Measurements from ENCODE around the gene FNBP1.

The FNBP1 gene

GRCh38 chr9:129889941-129890717, 152.9 kb downstream of the FNBP1 start:
- no peak for DNase-seq (ENCODE audit: low spot score)

- DNase-seq (ENCODE audit: low spot score), result no peak
Measured at GRCh38 chr9:129889122-129889940, 153.7 kb downstream of the FNBP1 start.

DNA sequence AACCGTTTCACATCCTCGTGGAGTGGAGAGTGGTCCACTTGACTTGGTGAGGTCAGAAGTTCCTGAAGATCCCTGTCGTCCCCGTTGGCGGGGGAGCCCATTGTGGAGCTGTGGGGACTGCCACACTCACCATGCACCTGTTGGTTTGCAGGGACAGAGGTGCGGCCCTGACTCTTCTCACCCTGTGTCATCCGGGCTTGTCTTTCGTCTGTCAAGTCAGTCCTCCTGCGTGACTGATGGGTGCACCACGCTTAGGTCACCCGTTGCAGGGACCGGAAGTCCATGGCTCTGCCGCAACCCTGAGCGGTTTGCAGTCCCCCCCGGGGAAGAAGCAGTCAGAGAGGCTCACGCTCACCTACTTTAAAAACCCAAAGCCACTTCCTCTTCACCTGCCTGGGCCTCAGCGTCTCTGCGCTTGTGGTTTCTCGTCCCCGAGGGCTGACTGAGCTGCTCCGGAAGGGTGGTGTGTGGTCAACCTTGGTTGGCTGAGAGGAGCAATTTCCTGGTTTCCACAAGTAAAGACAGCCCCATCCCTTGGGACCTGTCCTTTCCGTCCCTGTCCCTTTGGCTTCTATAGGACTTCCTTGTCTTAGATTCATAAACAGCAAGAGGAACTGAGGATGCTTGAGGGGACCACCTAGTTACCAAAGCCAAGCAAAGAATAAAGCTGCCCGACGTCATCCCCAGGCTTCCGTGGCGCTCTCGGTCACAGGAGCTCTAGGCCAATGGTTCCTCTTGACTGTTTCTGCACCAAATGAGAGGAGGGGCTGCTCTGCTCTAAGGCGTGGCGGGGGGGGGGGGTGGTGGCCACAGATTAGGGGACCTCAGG, 154.5 kb downstream of the FNBP1 start:
- no peak for DNase-seq (ENCODE audit: low spot score)

GRCh38 chr9:129887334-129888292, 155.4 kb downstream of the FNBP1 start:
- no peak for DNase-seq (ENCODE audit: low spot score)

DNA sequence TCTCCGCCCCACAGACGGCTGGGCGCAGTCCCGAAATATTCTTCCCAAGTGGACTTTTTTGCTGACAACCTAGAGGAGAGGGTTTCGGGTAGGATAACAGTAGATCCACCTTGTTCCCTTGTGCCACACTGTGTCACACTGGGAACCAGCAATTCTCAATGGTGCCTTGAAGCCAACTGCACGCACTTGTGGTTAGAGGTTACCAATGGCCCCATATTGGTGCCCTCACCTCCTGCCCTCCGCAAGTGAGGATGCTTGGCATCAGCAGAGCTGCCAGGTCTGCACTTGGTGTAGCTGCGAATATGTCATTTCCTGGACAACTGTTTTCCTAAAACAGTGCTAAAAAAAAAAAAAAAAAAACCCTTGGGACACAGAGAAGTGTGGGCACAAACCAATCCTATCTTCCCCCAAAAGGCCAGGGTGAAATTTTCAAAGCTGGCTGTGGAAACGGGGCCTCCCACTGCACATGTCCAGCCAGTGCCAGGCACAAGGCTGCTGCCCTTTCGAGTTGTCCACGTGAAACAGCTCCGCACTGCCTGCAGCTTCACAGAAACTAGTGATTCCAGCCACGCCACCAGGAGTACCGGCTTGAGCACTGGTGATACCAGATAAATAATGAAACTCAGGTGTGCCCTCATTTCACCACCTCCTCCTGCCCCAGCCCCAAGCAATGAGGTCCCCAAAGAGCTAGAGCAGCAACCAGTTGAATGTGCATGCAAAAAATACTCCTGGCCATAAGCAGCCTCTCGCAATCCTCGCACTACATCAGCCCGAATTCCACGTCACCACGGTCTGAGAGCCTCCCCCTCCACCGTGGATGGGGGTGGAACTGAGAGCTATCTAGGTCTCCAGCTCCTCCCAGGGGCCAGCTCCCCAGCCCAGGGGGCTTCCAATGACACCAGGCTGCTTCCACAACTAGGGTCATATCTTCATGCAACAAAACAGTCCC, 156.5 kb downstream of the FNBP1 start:
- no peak for DNase-seq (ENCODE audit: low spot score)

DNA sequence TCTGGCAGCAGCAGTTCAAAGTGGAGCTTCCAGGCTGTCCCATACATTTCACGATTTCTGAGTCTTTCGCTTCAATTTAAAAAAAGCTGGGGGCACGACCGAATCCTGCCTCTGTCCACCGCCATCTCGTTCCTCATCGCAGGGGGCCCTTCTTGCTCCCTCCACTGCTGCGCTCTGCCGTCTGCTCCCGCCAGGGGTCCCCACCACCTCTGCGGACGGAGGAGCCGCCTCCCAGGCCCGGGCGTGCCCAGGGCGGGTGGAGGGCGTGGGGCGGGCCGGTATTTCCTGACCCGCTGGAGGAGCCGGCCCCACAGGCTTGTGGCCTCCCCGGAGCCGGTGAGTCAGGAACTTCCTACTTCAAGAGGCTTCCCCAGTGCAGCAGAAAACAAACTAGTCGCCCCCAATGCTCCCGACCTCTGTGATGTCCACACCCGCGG, 157.3 kb downstream of the FNBP1 start:
- DNase-seq (ENCODE audit: low spot score), result peak; percentile 93

GRCh38 chr9:129885018-129885669, 157.8 kb downstream of the FNBP1 start:
- peak; percentile 32 for DNase-seq (ENCODE audit: low spot score)

DNA sequence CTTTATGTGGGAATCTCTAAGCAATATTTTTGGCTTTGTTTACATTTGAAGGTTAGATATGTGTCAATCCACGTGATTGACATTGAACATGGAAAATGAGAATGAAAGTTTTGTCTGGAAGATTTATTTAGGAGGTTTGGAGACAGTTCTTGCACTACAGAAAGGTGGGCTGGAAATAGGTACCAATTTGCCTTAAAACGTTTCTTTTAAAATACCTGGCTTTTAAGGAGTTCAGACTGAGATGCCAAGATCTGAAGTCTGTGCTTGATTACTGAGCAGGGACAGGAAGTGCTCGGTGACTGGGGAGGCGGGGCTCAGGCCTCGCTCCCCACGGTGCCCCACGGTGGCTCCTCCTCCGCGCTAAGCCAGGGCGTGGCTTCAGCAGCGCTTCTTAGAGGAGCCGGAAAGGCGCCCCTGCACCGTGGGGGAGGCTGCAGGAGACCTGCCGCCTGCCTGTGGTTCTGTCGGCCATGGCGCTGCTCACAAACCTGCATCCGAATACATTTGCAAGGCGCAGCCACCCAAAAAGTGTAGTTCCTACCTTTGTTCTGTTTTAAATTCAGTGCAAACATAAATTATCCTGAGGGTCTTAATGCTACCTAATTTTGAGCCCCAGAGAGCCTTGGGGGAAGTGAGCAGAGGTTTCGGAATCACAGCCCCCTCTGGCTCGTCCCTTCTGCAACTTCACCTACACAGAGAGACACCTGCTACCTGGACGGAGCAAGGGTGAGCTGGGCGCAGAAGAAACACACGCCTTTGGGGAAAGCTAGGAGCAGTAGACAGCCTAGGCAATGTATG, 158.6 kb downstream of the FNBP1 start:
- peak; percentile 88 for DNase-seq (ENCODE audit: low spot score)

- no peak for DNase-seq (ENCODE audit: low spot score)
Measured at GRCh38 chr9:129881547-129882324, 161.3 kb downstream of the FNBP1 start.

GRCh38 chr9:129880654-129881546, 162.1 kb downstream of the FNBP1 start:
- DNase-seq (ENCODE audit: low spot score), result no peak

GRCh38 chr9:129879991-129880653, 162.9 kb downstream of the FNBP1 start:
- no peak for DNase-seq (ENCODE audit: low spot score)

DNA sequence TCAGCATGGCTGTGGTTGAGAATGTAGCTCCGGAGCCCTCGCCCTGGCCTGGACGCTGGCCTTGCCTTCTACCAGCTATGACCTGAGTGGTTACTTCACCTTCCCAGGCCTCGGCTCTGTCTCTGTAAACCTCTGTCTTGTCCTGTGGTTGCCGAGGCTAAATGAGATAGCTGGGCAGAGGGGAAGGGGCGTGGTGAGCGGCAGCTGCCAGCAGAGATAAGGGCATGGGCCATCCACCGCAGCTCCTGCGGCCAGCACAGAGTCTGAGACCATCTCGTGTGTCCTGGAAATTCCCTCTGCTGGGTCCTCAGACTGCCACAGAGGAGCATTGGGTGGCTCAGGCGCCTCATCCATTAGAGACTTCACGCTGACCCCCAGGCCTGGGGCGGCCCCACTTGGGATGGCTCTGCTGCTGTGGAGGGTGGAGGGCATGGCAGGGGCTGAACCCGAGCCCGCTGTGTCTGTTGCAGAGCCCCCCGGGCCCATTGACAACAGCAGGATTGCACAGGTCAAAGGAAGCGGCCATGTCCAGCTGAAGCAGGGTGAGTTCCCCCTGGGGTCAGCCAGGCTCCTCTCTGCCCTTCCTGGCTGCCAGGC, 163.8 kb downstream of the FNBP1 start:
- no peak for DNase-seq (ENCODE audit: low spot score)

DNA sequence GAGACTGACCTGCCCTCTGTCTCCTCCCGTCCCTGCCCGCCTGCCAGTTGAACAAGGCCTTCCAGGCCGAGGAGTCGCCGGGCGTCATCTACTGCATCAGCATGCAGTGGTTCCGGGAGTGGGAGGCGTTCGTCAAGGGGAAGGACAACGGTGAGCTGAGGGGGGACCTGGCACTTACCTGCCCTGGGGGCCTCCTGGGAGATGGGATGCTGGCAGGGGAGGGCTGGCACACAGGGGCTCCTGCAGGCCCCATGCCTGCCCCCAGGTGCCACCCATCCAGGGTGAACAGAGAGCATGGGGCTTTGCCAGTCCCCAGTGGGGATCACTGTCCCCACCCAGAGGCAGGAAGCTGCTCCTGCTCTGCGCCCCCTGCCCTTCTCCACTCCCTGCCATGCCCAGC, 164.7 kb downstream of the FNBP1 start:
- DNase-seq (ENCODE audit: low spot score), result no peak

DNA sequence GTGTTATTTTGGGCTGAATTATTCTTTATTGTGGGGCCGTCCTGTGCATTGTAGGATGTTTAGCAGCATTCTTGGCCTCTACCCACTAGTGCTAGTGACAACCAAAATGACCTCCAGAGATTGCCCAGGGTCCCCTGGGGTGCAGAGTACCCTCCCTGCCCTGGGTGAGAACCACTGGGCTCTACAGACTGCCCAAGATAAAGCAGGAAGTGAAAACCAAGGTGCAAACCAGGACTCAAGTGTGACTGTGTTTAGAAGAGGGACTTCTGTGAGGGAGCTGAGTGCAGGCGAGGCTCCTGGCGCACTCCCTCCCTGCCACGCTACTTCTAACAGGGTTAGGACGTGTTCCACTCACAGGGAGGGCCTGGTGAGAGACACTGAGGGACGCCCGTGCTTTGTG, 166.2 kb downstream of the FNBP1 start:
- DNase-seq (ENCODE audit: low spot score), result no peak

DNA sequence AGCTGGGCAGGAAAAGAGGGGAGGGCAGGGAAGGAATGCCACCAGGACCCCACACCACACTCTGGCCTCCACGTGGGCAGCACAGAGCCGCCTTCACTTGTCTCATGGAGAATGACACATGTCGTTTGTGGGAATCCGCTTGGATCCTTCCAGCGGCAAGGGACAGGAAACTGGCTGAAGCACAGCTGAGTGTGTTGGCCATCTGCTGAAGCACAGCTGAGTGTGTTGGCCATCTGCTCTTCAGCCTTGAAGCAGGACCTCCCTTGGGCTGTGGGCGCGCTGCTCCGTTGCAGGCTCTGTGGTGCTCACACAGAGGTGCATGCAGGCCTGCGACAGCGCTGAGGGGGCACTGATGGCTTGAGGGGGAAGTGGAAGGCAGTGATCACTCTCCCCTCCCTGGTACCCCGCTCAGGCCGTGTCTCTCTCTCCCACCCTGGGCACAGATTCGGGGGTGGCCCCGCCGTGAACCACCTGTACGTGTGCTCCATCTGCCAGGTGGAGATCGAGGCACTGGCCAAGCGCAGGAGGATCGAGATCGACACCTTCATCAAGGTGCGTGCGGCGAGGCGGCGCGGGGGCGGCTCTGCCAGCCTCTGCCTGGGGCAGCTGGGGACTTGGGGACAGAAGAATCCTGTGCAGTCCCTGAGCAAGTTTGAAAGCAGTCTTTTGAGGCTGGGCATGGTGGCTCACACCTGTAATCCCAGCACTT, 167.1 kb downstream of the FNBP1 start:
- no peak for DNase-seq (ENCODE audit: low spot score)
